ENCODE measurements around the gene SMARCA5. TPM values are rescaled to one million over a fixed set of nuclear protein-coding genes. Genes with fewer than 3 reads are reported as not detected.

SMARCA5 gene
- total RNA-seq, 1 donor: 47.4 TPM

GRCh38 chr4:143531380-143531779 is 17.9 kb downstream of the SMARCA5 start:
- no peak overlapping the region for H3K4me3 ChIP-seq (ENCODE audit: low read depth, low read length)
- DNase-seq (ENCODE audit: low read depth): peak; percentile 35
- TF ChIP-seq CTCF (IDR thresholded peaks at IDR 0.05; ENCODE audit: insufficient read depth, low read length): peak; percentile 58

- TF ChIP-seq CTCF (IDR thresholded peaks at IDR 0.05; ENCODE audit: insufficient read depth, low read length): no peak
- DNase-seq (ENCODE audit: low read depth): peak; percentile 62
- H3K4me3 ChIP-seq (ENCODE audit: low read depth, low read length): no peak overlapping the region
Measured at GRCh38 chr4:143531788-143532491, 18.4 kb downstream of the SMARCA5 start.

- no peak for DNase-seq (ENCODE audit: low read depth)
- TF ChIP-seq CTCF (IDR thresholded peaks at IDR 0.05; ENCODE audit: insufficient read depth, low read length): no peak
Measured at GRCh38 chr4:143538979-143539669, 25.6 kb downstream of the SMARCA5 start.

GRCh38 chr4:143539670-143540023 is 26.1 kb downstream of the SMARCA5 start:
- H3K4me3 ChIP-seq (ENCODE audit: low read depth, low read length): no peak overlapping the region
- TF ChIP-seq CTCF (IDR thresholded peaks at IDR 0.05; ENCODE audit: insufficient read depth, low read length): no peak
- DNase-seq (ENCODE audit: low read depth): no peak

More at GRCh38 chr4:143538979-143539669, 25.6 kb downstream of the SMARCA5 start:
- H3K4me3 ChIP-seq (ENCODE audit: low read depth, low read length): no peak overlapping the region

GRCh38 chr4:143549928-143550327 is 36.4 kb downstream of the SMARCA5 start:
- H3K4me3 ChIP-seq (ENCODE audit: low read depth, low read length): no peak overlapping the region
- no peak for TF ChIP-seq CTCF (IDR thresholded peaks at IDR 0.05; ENCODE audit: insufficient read depth, low read length)
- no peak for DNase-seq (ENCODE audit: low read depth)

GRCh38 chr4:143554728-143555597 is 41.5 kb downstream of the SMARCA5 start:
- no peak overlapping the region for H3K4me3 ChIP-seq (ENCODE audit: low read depth, low read length)
- DNase-seq (ENCODE audit: low read depth): no peak
- no peak for TF ChIP-seq CTCF (IDR thresholded peaks at IDR 0.05; ENCODE audit: insufficient read depth, low read length)
